DMS53 (cell line): Measurements from ENCODE around the gene REG4.
"Not testable (repeated sequence)": the region's sequence is repeated elsewhere in the genome, so short reads cannot be mapped to it uniquely, and the experiment has no call there.

Experiments
- DNase-seq: peaks from one replicate; lab custom pipeline; 2025; lab: John Stamatoyannopoulos, UW

Gene REG4

DNA sequence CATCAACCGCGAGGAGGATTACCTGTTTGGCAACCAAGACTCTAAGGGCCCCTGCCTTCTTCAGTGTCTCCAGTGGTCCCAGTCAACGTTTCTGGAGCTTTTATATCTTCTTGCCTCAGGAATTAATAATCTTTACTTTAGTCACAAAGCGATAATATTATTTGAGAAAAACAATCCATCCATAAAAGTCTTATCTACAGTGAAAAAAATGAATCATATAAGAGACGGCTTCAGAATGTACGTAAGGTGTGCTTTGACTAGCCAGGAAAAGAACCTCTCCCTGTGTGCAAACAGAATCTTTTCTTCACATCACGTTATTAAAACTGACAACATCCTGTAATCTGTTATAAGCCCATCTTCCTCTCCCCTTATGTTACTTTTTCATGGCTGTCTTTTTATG lies at the start of gene REG4:
TSS of gene REG4 (minus strand) at position 74 of the 400 bp plus-strand sequence. CDS start 2,691 bp downstream, outside the sequence.
- DNase-seq: no peak

DNA sequence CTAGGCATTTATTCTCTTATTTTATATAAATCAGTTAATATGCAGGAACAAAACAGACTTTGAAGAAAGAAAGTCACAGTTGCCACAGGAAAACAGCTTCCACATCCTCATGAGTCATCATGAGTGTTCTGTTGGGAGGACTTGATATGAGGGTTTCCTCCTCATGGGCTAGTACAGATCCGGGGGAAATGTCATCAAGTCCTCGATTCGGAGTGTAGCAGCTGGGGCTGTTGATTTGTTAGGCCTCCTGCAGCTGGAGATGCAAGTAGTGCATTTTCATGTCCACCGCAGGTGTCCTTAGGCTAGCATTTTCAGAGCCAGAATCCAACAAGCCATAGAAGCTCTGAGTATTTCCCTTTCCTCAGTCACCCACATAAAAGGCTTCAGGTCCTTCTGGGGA lies 48.4 kb upstream of the REG4 start:
- DNase-seq: peak; percentile 68

DNA sequence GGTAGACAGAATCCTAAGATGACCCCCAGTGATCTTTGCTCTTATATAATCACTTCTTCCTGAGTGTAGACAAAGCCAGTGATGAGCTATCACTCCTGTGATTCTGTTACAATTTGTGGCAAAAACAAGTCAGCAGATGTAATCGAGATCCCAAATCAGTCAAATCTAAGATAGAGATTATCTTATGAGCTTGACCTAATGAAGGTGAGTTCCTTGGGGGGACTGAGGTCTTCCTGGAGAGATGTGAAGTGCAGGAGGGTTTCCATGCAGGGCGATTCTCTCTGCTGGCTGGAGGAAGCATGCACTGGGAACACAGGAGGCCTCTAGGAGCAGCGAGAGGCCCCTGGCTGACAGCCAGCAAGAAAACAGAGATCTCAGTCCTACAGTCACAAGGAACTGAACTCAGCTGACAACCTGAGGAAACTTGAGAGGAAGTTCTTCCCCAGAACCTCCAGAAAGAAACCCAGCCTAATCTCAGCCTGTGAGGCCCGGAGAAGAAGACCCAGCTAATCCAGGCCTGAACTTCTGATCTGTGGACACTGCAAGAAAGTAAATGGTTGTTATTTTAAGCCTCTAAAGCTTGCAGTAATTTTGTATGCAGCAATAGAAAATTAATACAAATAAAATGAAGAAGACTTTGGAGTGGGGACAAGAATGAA lies 47.4 kb upstream of the REG4 start:
- not testable (repeated sequence) for DNase-seq

DNA sequence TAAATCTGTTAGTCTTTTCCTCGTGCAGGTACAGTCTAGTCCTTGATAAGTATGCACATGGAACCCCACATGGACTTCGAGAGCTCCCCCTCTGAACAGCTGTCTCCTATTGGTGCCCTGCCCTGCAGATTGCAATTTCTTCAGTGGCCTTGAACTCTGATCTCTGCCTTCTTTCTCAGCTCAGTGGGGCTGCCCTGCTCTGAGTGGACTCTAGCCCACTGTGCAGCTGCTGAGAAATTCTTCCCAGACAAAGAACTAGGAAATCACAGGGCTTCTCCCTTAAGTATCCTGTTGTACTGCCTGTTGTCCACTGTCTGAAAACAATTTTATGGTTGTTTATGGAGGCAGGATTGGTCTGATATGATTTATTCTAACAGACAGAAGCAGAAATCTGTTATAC lies 46.9 kb upstream of the REG4 start:
- DNase-seq: no peak

DNA sequence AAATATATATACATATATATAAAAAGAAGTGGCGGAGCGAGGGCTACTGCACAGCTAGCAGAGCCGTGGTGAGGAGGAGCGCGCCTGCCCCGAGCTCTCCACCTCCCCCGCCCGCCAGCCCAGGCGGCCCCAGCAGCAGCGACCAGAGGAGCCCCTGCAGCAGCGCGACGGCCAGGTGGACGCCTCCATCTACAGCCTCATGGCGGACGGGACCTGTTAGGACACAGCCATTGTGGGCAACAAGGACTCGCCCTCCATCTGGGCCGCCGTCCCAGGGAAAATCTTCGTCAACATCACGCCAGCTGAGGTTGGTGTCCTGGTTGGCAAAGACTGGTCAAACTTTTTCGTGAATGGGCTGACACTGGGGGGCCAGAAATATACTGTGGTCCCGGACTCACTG lies 41.9 kb upstream of the REG4 start:
- DNase-seq: no peak

DNA sequence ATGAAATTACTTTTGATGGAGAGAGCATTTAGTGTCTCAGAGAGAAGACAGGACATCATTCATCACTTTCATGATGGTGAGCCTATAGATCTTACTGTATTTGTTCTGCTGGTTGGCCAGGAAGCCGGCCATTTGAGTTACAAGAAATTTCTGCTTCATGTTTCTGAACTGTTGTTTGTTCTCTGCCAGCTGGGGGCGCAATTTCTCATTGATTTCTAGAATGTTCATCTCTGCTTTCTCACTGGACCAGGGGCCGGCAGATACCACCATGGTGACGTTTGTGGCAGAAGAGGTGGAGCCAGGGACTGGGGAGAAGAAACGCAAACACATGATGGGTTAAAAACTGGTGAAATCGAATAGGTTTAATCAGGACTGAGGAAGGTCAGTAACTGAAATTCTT lies 32.9 kb upstream of the REG4 start:
- DNase-seq: not testable (repeated sequence)

DNA sequence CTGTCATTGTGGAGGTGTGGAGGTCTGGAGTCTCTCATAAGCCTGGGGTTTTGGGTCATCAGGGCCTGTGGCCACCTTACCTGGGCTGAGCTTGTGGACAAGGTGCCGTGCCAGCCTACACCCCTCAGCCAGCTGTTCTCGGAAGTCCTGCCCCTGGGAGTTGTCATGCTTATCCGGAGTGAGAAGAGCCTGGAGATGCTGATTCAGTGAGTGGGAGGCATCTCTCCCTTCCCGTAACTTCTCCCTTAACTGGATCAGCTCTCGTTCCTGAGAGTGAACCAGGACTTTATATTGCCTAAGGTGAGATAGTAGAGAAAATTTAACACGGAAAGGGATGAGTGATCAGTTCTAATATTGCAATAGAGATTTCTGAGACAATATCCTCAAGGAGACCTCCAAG lies 30.0 kb upstream of the REG4 start:
- DNase-seq: no peak

DNA sequence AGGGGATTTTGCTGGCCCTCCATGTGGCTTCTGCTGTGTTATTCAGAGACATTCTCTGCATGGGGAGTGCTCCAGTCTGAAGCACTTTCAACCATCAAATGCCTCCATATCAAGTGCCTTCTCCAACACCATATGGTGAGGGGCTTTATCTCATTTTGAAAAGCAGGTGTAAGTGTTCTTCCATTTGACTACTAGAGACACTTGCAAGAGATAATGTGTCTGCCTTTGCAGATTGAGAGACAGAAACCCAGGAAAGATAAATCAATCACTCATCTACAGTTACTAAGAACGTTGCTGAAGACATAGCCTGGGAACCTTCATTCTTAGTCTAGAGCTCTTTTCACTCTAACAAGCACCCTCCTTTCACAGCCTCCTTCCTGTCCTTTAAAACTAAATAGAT lies 29.5 kb upstream of the REG4 start:
- no peak for DNase-seq

DNA sequence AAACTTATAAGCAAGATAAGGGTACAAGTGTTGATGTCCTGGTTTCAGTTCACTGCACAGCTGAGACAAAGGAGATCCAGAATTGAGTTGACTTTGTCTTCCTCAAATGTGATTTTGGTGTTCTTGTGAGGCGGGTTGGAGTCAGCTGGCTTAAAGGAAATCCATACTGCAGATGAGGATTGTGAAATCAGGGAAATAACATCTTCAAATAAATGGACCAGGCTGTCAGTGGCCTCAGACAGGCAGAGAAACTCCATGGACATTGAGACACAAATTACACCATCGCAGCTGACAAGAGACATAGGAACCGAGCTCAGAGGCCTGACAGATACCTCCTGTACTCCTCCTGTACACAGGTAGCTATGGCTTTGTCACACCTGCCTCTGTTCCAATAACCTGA lies 27.0 kb upstream of the REG4 start:
- no peak for DNase-seq

DNA sequence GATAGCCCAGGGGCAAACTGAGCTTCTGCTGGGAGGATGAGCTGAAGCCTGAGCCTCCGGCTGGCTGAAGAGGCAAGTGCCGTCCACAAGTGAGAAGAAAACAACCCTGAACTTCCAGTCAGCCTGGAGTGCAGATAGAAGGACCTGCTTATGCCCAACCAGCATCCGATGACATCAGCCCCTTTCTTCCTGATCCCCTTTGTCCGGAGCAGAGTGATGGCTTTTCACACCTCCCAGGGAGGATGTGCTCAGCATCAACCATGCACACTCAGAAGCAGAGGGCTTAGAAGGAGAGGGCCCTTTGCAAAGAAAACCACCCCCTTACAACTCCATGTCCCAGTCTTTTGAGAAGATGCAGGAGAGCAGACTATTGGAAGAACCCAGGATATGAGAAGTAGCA lies 23.7 kb upstream of the REG4 start:
- DNase-seq: no peak

DNA sequence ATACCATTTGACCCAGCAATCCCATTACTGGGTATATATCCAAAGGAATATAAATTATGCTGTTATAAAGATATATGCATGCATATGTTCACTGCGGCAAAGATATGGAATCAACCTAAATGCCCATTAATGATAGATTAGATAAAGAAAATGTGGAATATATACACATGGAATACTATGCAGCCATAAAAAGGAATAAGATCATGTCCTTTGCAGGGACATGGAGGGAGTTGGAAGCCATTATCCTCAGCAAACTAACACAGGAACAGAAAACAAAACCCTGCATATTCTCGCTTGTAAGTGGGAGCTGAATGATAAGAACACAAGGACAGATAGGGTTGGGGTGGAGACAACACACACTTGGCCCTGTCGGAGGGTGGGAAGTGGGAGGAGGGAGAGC lies 19.8 kb upstream of the REG4 start:
- no peak for DNase-seq

DNA sequence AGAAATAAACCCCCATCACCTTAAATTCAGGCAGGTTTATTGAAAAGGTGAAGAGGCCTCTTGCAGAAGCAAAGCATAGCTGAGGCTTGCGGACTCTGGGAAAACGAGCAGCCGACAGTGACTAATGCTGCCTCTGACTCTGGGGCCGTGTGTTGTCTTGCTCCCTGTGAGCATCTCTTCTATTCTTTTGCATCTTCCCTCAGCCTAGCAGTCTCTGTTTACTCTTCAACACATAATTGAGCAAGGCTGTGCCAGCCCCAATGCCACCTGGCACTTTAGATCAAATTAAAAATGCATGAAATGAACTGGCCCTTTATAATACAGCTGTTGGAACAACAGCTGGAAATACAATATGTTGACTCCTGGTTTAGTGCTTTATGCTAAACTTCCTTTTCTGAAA lies 18.4 kb upstream of the REG4 start:
- peak; percentile 46 for DNase-seq

DNA sequence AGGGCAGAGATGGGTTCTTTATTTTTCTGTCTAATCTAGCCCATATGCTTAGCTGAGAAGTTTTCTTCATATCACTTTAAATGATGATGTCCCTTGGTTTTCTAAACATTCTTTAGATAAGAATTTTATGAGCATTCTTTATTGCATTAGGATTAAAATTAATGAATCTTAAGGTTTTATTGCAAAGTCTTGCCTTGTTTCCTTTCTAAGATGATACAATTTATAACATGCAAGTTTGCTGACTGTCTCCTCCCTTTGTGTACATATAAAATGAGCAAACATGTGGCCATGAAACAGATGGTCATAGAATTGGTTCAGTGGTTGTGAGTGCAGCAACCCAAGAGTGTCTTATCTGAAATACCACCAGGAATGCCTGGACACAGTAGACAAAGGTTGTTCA lies 17.7 kb upstream of the REG4 start:
- DNase-seq: not testable (repeated sequence)

DNA sequence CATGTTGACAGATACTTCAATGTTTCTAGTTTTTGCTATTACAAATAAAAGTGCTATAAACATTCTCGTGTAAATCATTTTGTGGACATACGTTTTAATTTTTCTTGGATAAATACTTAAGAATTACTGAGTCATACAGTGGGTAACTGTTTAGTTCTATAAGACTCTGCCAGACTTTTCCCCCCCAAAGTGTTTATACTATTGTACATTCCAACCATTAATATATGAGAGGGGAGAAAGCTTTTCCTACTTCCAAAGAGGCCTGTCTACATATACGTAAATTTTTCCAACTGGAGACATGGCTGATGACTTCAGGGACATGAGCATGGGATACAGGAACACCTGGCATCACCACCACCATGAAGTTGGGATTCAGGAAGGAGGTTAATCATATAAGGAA lies 17.0 kb upstream of the REG4 start:
- DNase-seq: no peak

DNA sequence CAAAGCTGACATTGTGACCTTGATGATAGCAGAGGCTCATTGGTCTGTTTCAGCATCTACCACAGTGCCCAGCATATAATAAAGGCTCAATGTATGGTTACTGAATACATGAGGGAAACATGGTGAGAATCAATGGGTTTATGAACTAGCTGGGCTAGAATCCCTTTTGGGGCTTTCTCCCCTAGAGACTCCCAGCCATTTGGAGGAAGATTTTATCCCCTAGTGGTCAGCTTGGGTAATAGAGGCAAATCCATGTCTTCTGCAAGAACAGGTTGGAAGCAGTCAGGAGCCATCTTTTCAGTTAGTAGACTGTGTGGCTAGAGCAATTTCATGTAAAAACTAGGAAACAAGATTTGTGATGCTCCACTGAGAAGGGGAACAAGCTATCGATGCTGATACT lies 15.8 kb upstream of the REG4 start:
- DNase-seq: peak; percentile 13

DNA sequence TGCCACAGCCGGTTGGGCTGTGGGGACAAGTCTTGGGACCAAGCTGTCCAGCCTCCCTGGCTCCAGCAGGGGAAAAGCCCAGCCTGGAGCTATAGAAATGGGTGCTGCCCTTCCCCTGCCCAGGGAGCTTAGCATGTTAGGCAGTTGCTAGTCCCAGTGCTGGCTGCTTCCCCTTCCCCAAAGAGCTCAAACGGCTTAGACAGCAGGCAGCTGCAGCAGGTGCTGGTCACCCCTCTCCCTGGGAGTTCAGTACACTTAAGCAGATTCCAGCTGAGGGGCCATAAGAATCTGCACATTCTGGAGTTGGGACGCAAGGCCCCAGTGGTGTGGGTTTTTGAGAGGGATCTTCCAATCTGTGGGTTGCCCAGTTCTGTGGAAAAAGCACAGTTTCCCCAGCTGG lies 11.1 kb upstream of the REG4 start:
- DNase-seq: no peak

DNA sequence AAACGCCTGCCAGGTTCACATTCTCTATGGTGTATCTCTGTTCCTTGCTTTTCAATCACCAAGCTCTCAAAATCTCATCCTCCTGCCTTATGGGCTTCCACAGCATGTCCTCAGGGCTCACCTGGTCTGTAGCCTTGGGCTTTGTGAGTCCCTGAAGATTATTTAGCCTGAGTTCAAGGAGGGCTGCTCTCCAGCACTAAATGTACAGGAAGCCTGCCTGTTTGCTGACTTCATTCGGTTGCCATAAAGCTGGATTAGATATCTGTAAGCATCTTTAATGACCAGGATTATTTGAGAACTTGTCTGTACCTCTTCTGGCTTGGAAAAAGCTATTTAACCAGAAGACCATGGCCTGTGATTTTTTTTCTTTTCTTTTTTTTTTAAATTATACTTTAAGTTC lies 6.9 kb upstream of the REG4 start:
- DNase-seq: no peak

DNA sequence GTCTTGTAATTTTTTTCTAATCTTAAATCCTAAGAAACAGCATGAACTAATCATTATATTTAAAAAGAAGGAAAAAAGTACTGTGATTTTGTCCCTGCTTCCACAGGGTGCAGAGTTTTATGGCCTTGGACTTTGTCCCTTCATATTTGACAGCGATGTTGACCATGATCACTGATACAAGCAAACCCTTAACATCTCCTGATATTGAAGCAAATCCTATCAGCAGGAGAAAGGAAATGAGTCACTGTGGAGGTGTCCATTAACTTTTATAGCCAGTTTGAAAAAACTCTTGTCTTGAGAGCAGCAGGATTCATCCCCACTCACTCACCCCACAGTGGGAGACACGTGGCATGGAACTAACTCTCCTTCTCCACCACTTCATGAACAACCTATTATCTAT lies 5.1 kb upstream of the REG4 start:
- peak; percentile 66 for DNase-seq

DNA sequence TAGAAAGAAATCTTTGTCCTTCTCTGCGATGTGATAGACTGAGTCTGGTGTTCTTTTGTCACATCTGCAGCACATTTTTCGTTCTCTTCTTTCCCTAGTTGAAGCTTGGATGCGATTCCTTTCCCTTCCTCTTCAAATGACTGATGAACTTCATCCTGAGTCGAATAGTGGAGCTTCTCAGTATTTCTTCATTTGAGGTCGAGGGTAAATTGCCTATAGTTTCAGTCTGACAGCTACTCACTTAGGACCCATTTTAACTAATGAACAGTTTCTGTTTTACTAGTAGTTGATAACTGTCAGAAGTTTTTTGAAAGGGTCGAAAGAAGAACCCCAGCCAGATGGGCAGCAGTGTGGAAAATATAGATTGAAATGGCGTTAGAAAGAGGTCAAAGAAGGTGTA lies 4.7 kb upstream of the REG4 start:
- no peak for DNase-seq

DNA sequence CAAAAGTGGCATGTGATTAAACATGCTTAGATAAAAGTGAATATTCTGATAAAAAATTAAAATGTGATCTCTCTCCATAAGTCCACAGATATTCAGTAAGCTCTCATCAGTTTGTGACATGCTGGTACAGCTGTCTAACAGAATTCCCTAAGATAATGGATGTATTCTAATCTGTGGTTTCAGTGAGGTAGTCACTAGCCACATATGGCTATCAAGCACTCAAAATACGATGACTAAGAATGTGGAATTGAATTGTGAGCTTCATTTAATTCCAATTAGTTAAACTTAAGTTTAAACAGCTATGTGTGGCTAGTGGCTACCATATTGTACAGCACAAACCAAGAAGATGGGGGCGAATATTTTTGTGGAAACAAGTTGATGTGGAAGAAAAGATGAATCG lies 4.1 kb upstream of the REG4 start:
- DNase-seq: no peak

DNA sequence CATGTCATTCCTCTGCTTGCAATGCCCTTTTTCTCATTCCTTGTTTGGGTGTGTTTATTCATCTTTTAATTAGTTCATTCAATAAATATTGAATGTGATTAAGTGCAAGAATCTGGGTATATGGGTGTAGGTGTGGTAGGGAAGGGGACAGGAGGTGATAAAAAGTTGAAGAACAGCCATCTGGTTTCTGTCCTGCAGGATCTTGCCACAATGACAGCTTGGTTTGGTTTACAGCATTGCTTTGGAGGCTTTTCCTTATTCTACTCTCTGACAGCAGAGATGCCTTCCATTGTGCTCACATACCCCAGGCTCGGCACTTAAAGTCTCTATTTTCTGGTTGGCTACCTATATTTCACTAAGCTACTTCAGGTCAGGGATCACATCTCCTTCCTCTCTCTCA lies 3.0 kb upstream of the REG4 start:
- DNase-seq: no peak

DNA sequence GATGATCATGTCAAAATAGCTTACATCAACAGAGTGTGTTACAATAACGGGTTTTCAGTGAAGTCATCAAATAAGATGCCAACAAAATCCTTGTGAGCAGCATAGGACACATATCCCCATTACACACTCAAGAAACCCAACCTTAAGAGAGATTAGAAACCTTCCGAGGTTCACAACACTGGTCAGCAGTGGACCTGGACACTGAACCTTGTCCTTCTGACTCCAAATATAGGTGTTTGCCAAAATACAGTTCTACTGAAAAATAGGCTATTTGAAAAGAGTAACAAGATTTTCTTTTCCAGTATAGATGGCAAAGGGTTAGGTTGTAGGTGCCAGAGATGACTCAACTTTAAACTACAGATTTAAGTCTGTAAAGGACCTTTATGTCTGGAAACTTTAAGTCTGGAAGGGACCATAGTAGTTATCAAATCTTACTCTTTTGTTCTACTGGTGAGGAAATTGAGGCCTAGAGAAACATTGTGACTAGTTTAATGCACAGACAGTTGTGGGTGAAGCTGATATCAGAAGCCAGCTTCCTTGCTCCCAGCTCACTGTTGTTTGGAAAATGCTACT lies 811 bp upstream of the REG4 start:
- DNase-seq: no peak

DNA sequence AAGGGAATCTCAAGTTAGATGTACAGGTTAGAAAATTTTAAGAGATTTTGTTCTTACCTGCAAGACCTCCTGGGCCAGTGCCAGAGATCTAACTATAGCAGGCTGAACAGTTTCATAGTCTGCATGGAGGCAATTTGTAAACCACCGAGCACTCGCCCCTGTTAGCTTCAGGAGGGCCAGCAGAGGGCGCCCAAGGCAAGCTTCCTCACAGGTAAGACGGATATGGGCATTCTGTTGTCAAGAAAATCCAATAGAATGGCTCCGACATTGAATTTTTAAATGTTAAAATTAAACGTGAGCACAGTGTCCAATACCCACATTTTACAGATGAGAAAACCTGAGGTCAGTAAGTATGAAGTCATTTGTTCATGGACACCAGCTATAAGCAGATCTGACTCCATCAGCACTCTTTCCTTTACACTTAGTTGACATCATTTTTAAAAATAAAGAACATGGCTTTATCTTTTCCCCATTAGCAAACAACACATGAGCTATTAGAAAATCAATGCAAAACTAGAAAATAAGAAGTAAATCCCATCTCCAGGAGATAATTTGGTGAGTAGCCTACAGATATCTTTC lies 2.2 kb downstream of the REG4 start:
- peak; percentile 58 for DNase-seq

DNA sequence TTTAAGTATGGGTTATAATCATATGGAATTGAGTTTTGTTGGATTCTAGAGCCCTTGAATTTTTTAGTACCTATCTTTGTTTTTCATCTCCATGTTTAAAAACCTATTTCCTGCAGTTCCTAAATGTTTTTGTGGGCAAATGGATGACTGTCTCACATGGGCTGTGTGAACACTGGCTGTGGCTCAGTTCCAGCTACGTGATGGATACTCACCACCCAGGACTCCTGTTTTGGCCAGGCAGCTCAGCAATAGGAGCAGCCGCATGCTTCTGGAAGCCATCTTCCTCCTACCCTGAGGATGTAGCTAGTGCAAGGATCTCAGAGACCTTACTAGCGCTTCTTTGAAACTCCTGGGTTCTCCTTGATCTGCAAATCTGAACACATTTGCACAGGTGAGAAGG lies 2.8 kb downstream of the REG4 start:
- no peak for DNase-seq
